KMS-11 (cell line): ENCODE data around the gene GRIK5.

Experiments
- H2AFZ ChIP-seq: fragments of 200-600 bp; sonication (generic); 2 replicates; pipeline ENCODE4 v1.6.1; 2016; ENCODE audit warnings: antibody characterized with exemption, mixed run types, low read depth
- H3K27ac ChIP-seq: fragments of 200-600 bp; sonication (generic); 2 replicates; pipeline ENCODE4 v1.6.1; 2016; ENCODE audit warnings: mild to moderate bottlenecking, mixed run types
- H3K27me3 ChIP-seq: fragments of 200-600 bp; sonication (generic); 2 replicates; pipeline ENCODE4 v1.6.1; 2017; ENCODE audit warnings: mild to moderate bottlenecking, low read depth, mixed run types, moderate library complexity; ENCODE audit not compliant: insufficient read depth
- H3K36me3 ChIP-seq: fragments of 200-600 bp; sonication (generic); 2 replicates; pipeline ENCODE4 v1.6.1; 2017; ENCODE audit warnings: mild to moderate bottlenecking, mixed run types; ENCODE audit not compliant: insufficient read depth
- H3K4me1 ChIP-seq: fragments of 200-600 bp; sonication (generic); 2 replicates; pipeline ENCODE4 v1.6.1; 2016; ENCODE audit warnings: mild to moderate bottlenecking, low read depth, mixed run types; ENCODE audit not compliant: poor library complexity, severe bottlenecking
- H3K4me2 ChIP-seq: fragments of 200-600 bp; sonication (generic); 2 replicates; pipeline ENCODE4 v1.7.0; 2016; ENCODE audit warnings: mild to moderate bottlenecking, mixed run types
- H3K4me3 ChIP-seq: fragments of 200-600 bp; sonication (generic); IDR thresholded peaks from 2 replicates; pipeline ENCODE4 v1.6.1; 2017; ENCODE audit warnings: low read depth, low read length, mixed read lengths; ENCODE audit not compliant: insufficient read depth
- H3K79me2 ChIP-seq: fragments of 200-600 bp; sonication (generic); 2 replicates; pipeline ENCODE4 v1.6.1; 2016; ENCODE audit warnings: low read depth, mixed run types; ENCODE audit not compliant: insufficient read depth
- H3K9ac ChIP-seq: fragments of 200-600 bp; sonication (generic); 2 replicates; pipeline ENCODE4 v1.6.1; 2016; ENCODE audit warnings: mild to moderate bottlenecking, mixed run types
- H4K20me1 ChIP-seq: fragments of 200-600 bp; sonication (generic); 2 replicates; pipeline ENCODE4 v1.6.1; 2016; ENCODE audit warnings: mild to moderate bottlenecking, mixed run types; ENCODE audit not compliant: insufficient read depth
- TF ChIP-seq, protein P1 (sequence below): fragments of 200-600 bp; sonication (generic); conservative IDR thresholded peaks from 2 replicates; pipeline ENCODE4 v1.6.1; 2017; ENCODE audit warnings: low read depth, mild to moderate bottlenecking, antibody characterized with exemption, low read length, moderate library complexity, mixed read lengths

The GRIK5 gene

DNA sequence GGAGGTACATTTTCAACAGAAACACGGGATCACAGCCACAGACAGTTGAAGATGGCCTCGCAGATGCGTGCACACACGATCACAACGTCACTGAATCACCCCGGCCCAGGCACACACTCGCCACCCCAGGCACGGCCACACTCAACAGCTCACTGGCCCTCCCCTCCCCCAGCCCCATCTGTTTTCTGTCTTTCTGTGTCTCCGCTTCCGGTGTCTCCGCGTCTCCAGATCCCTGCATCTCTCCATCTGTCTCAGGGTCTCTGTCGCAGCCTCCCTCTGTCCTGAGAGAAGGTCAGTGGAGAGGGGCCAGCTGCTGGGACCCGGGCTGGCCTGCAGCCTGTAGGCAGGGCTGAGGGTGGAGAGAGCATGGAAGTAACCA is 72.2 kb downstream of the GRIK5 start:
- Histone ChIP-seq H2AFZ (no peak overlapping the region), H3K4me1 (no peaks in the 10 kb centered on the region), H3K9ac (no peak overlapping the region), H3K27me3 (peaks cover 77% of the 10 kb centered on the region), H3K4me2 (no peak overlapping the region), H4K20me1 (no peaks in the 10 kb centered on the region), H3K79me2 (no peaks in the 10 kb centered on the region), H3K27ac (no peak overlapping the region), H3K36me3 (no peaks in the 10 kb centered on the region), H3K4me3 (no peak overlapping the region)
- TF ChIP-seq, protein P1, sequence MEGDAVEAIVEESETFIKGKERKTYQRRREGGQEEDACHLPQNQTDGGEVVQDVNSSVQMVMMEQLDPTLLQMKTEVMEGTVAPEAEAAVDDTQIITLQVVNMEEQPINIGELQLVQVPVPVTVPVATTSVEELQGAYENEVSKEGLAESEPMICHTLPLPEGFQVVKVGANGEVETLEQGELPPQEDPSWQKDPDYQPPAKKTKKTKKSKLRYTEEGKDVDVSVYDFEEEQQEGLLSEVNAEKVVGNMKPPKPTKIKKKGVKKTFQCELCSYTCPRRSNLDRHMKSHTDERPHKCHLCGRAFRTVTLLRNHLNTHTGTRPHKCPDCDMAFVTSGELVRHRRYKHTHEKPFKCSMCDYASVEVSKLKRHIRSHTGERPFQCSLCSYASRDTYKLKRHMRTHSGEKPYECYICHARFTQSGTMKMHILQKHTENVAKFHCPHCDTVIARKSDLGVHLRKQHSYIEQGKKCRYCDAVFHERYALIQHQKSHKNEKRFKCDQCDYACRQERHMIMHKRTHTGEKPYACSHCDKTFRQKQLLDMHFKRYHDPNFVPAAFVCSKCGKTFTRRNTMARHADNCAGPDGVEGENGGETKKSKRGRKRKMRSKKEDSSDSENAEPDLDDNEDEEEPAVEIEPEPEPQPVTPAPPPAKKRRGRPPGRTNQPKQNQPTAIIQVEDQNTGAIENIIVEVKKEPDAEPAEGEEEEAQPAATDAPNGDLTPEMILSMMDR, result no peak

DNA sequence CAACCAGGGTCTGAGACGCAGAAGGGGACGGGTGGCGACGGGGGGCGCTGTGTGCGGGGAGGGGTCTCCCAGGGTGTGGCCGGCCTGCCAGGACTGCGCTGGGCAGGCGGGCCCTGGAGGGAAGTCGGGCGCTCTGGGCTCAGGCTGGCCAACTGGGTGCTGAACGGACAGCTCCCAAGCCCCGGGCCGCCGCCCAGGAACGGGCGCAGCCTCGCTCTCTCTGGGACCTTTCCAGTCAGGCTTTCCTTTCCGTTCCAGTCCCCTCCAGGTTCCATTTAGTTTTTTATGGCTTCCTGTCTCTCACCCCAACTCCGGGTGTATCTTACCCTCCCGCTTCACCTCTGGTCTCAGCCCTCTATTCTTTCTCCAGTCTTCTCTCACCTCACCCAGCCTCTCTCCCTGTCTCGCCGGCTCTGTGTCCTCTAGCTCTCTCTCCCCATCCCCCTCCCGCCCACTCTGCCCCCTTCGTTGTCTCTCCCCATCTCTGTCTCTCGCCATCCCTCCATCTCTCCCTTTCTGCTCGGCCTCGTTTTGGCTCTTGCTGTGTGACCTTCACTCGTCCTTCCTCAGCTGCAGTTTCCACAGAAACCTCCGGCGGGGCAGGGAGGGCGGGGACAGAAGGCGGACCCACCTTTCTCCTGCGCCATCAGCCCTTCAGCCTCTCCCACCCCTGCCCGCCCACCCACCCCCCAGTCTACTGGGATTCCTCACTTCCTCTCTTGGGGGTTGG is 72.7 kb downstream of the GRIK5 start:
- H3K4me2 ChIP-seq, result no peak overlapping the region; the same call in 1 of the 2 replicates
- no peak overlapping the region for H3K27ac ChIP-seq
- no peak overlapping the region for H3K4me3 ChIP-seq
- no peaks in the 10 kb centered on the region for H4K20me1 ChIP-seq
- no peaks in the 10 kb centered on the region for H3K4me1 ChIP-seq
- TF ChIP-seq, protein P1, result no peak
- H3K36me3 ChIP-seq, result no peaks in the 10 kb centered on the region
- H3K79me2 ChIP-seq, result no peaks in the 10 kb centered on the region
- peaks cover 75% of the 10 kb centered on the region for H3K27me3 ChIP-seq
- H3K9ac ChIP-seq, result no peak overlapping the region
- H2AFZ ChIP-seq, result no peak overlapping the region

DNA sequence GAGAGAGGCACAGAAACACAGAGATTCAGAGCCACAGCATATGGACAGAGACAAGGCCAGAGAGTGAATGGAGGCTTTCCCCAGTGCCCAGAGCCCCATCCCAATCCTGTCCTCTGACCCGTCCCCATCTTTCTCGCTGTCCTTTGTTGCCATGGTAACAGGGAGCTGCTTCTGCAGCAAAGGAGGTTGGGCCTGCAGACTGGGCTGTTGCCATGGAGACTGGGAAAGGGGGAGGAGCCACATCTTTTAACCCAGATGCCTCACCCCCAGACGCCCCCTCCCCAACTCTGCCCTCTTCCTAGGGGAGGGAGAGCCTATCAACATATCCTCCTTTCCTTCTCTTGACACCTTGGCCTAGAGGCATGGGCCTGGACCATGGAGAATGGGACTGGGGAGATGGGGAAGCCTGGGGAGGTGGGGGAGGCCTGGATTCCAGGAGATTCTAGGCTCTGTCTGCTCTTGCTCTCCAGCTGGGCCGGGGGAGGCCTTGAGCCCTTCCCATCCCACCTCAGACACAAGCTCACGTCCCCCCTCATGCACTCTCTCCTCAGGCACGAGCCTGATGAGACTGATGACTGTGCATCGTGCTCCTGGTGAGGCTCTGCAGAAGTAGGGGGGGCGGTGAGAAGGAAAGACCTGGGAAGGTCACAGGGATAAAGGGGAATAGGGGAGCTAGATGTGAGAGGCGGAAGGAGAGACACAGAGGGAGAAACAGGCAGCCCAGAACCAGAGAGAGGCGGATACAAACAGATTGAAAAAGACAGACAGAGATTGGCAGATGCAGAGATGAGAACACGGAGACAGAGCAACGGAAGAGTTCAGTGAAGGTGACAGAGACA is 73.8 kb downstream of the GRIK5 start:
- TF ChIP-seq, protein P1, result no peak
- H3K4me1 ChIP-seq, result no peaks in the 10 kb centered on the region
- no peak overlapping the region for H2AFZ ChIP-seq
- no peaks in the 10 kb centered on the region for H3K79me2 ChIP-seq
- H3K27me3 ChIP-seq, result peaks cover 67% of the 10 kb centered on the region
- no peak overlapping the region for H3K27ac ChIP-seq
- H3K9ac ChIP-seq, result no peak overlapping the region
- no peaks in the 10 kb centered on the region for H3K36me3 ChIP-seq
- H3K4me2 ChIP-seq, result no peak overlapping the region
- no peak overlapping the region for H3K4me3 ChIP-seq
- no peaks in the 10 kb centered on the region for H4K20me1 ChIP-seq

DNA sequence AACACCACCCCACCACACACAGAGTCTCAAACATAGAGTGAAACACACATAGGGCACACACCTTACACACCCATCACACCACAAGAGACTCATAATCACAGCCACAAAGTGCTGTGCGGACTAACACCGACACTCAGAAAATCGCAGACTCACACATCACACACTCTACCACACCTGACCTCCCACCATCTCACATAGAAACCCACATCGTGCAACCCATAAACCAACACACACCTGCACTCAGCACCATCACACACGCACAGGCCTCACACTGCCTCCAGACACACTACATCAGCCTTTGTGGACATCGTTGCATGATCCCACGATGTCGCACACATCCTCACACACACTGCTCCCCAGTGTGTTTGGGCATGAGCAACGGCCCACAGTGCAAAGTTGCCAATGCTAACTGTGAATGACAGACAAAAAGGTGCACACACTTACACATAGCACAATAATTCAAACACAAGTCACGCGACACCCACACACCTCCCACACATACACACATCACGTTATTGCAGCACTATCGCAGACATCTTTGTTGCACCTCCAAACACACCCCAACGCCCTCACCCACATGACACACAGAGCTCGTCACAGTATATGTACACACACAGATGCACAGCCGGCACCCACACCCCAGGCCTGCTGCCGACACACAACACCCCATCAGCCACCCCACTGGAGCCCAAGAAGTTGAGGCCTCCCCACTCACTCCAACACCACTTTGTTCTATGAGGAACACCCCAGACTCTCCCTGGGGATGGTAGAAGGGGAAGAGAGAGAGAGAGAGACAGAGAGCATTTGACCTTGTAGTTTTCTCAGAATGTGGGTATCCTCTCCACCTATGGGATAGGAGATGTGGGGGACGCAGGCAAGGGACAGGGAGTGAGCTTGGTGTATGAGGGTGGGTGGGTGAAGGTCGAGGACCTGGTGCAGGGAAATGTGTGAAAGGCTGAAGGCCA is 74.7 kb downstream of the GRIK5 start:
- TF ChIP-seq, protein P1, result no peak
- H3K36me3 ChIP-seq, result no peaks in the 10 kb centered on the region
- no peaks in the 10 kb centered on the region for H3K79me2 ChIP-seq
- no peaks in the 10 kb centered on the region for H4K20me1 ChIP-seq
- no peaks in the 10 kb centered on the region for H3K4me1 ChIP-seq
- H2AFZ ChIP-seq, result no peak overlapping the region
- H3K4me2 ChIP-seq, result no peak overlapping the region
- no peak overlapping the region for H3K9ac ChIP-seq
- H3K27me3 ChIP-seq, result peaks cover 64% of the 10 kb centered on the region
- no peak overlapping the region for H3K27ac ChIP-seq
- no peak overlapping the region for H3K4me3 ChIP-seq
